ENCODE results near the gene AGAP2.

DNA sequence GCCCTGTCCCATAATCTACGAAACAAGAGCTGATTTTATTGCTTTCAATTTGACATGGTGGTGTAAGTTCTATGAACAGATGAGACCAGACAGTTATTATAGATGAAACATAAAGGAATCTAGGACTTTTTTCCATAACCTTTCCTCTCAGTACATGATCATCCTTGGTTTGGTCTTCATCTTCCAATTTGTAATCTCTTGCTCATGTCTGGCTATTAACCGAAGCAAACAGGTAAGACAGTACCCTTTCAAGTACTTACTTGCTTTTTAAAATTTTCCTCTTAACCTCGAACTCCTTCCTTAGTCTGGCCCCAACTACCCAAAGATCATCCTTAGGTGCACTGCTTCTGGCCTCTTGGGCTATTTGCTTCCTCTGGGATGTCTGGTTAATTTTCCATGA is 7.5 kb upstream of the AGAP2 start:
- no peak for TF ChIP-seq SMC3 (IDR thresholded peaks at IDR 0.05; ENCODE audit: low read length)
- TF ChIP-seq NFE2L1 (CRISPR knock-in tag; IDR thresholded peaks at IDR 0.05; ENCODE audit: borderline replicate concordance): no peak
- TF ChIP-seq CTCF (CRISPR knock-in tag; IDR thresholded peaks at IDR 0.05): no peak
- no peak for TF ChIP-seq PTBP1 (IDR thresholded peaks at IDR 0.05; ENCODE audit: low read depth, low read length, poor library complexity, severe bottlenecking)
- TF ChIP-seq ZNF280D (CRISPR knock-in tag; IDR thresholded peaks at IDR 0.05): no peak
- TF ChIP-seq, protein P1, sequence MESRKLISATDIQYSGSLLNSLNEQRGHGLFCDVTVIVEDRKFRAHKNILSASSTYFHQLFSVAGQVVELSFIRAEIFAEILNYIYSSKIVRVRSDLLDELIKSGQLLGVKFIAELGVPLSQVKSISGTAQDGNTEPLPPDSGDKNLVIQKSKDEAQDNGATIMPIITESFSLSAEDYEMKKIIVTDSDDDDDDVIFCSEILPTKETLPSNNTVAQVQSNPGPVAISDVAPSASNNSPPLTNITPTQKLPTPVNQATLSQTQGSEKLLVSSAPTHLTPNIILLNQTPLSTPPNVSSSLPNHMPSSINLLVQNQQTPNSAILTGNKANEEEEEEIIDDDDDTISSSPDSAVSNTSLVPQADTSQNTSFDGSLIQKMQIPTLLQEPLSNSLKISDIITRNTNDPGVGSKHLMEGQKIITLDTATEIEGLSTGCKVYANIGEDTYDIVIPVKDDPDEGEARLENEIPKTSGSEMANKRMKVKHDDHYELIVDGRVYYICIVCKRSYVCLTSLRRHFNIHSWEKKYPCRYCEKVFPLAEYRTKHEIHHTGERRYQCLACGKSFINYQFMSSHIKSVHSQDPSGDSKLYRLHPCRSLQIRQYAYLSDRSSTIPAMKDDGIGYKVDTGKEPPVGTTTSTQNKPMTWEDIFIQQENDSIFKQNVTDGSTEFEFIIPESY (CRISPR knock-in tag; IDR thresholded peaks at IDR 0.05): no peak
- TF ChIP-seq ZNF768 (CRISPR knock-in tag; IDR thresholded peaks at IDR 0.05): no peak
- TF ChIP-seq, protein P2, sequence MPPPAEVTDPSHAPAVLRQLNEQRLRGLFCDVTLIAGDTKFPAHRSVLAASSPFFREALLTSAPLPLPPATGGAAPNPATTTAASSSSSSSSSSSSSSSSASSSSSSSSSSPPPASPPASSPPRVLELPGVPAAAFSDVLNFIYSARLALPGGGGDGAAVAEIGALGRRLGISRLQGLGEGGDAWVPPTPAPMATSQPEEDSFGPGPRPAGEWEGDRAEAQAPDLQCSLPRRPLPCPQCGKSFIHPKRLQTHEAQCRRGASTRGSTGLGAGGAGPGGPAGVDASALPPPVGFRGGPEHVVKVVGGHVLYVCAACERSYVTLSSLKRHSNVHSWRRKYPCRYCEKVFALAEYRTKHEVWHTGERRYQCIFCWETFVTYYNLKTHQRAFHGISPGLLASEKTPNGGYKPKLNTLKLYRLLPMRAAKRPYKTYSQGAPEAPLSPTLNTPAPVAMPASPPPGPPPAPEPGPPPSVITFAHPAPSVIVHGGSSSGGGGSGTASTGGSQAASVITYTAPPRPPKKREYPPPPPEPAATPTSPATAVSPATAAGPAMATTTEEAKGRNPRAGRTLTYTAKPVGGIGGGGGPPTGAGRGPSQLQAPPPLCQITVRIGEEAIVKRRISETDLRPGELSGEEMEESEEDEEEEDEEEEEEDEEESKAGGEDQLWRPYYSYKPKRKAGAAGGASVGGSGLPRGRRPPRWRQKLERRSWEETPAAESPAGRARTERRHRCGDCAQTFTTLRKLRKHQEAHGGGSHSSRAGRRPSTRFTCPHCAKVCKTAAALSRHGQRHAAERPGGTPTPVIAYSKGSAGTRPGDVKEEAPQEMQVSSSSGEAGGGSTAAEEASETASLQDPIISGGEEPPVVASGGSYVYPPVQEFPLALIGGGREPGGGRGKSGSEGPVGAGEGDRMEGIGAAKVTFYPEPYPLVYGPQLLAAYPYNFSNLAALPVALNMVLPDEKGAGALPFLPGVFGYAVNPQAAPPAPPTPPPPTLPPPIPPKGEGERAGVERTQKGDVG (CRISPR knock-in tag; IDR thresholded peaks at IDR 0.05; ENCODE audit: borderline replicate concordance): no peak
- no peak for TF ChIP-seq MIER2 (CRISPR knock-in tag; IDR thresholded peaks at IDR 0.05)
- TF ChIP-seq HNRNPLL (IDR thresholded peaks at IDR 0.05; ENCODE audit: low read depth, low read length, poor library complexity, severe bottlenecking): no peak
